Sciatic nerve (tissue), 2 donors: ENCODE measurements around the gene PXN. TPM values are rescaled to one million over a fixed set of nuclear protein-coding genes. Genes with fewer than 3 reads are reported as not detected.
"Not testable (repeated sequence)": the region's sequence is repeated elsewhere in the genome, so short reads cannot be mapped to it uniquely, and the experiment has no call there.

Experiments
- ATAC-seq: fragments of 200-7000 bp; cut with Tn5 transposase; one replicate; pipeline ENCODE4 v1.9.1; 2020; ENCODE audit warnings: mild to moderate bottlenecking, moderate library complexity
- DNase-seq: peaks from one replicate; pipeline ENCODE4 v3.0.0-alpha.2; 2020; ENCODE audit warnings: low spot score
- intact Hi-C: fragments of 100-400 bp; cut with DNase I; formaldehyde crosslinking; loops from one replicate; pipeline ENCODE4 v1.14.2; 2022
- total RNA-seq: library from RNA; stranded (reverse); fragmentation: NEBNext Ultra II Directional; extraction: Animal tissue kit (Norgen Biotek cat#: 25700); gene quantifications from one replicate; pipeline ENCODE4 v1.2.1, GENCODE V29; 2021
- donor health status: DM: no; HTN: no; CAD: no.
- donor health status: DM: no; HTN: no; CAD: no.

PXN gene
- total RNA-seq, 1 donor from 2014 or later = 183 TPM

GRCh38 chr12:120216742-120217605 lies 48.6 kb downstream of the PXN start:
- ATAC-seq (no peak), DNase-seq (no peak)
- intact Hi-C loops = no loop called here

DNA sequence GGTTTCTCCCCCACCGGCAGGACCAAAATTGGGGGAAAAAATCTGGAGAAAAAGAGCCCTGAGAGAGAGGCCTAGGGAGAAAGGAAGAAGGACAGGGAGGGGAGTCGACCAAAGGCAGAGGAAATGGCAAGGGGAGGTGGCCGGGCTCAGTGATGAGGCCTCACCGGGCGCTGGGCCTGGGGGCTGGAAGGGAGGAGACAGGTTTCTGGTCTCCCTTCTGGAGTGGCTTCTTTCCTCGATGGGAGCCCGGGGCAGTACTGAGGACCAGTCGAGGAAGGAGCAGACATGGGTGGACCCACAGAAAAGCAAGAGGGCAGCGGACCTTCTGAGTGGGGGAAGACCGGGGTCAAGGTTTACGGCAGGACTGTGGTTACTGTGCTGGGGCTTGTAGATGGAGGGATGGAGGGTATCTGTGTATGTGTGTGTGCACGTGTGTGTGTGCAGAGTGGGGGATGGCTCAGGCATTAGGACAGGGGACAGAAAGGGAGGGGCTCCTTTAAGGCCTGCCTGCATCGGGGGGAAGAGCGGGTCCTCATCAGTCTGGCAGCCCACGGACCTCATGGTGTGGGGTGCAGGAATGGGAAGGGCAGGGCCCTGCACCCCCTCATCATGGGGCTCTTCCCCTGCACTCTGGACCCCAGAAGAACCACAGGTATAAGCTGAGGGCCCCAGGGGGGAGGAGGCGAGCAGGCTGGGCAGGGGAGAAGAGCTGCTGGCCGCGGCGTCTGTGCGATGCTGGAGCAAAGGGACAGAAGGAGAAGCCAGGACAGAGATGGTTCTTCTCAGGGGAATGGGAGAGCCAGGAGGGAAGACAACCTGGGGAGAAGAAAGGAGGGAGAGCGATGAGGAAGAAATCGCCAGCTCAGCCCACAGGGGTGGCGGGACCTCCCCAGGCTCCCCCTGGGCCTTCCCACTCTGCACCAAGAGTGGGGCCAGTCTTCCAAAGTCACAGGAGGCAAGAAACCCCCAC lies 49.5 kb downstream of the PXN start:
- no peak for ATAC-seq
- DNase-seq = no peak
- intact Hi-C loops = no loop called here

DNA sequence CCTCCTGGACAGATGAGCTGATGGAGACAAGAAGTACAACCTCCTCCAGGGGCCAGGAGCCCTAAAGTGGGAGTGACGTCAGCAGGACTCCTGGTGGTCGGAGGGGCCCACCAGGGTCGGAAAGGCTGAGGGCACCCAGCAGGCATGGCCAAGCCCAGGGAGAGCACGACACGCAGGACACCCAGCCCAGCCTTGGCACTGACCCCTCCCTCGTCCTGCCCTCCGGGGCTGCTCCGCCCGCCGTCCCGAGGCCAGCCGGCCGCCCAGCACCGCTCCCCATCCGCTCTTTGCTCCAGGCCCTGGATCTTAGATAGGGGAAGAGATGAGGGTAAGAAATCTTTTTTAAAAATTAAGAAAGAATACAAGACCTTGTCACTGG lies 50.2 kb downstream of the PXN start:
- DNase-seq (no peak), ATAC-seq (no peak)
- intact Hi-C loops = no loop called here

GRCh38 chr12:120214626-120215356 lies 50.7 kb downstream of the PXN start:
- DNase-seq (no peak), ATAC-seq (no peak)
- intact Hi-C loops = no loop called here

DNA sequence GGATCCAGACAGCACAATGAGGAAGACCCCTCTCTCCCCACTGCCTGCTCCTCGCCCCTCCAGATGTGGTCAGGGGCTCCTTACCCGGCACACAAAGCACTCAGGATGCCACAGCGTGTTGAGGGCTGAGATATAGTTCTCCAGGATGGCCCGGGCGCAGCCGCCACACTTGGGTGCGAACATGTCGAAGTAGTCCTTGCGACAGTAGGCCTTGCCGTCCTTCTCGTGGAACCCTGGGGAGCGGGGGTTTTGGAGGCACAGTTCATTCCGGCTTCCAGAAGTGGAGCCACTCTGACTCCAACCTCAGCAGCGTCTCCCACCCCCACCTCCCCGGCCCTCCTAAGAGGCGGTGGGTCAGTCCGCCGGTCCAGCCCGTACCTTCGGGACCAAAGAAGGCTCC lies 51.8 kb downstream of the PXN start:
- DNase-seq = no peak

DNA sequence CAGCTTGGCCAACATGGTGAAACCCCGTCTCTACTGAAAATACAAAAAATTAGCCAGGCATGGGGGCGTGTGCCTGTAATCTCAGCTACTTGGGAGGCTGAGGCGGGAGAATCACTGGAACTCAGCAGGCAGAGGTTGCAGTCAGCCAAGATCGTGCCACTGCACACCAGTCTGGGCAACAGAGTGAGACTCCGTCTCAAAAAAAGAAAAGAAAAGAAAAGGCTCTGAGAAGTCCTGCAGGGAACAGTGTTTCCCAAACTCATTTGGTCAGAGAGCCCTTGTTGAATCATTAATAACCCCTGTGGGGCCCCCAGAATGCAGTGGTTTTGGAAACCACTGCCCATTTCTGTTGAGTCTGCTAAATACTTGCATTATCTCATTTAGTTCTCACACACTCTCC lies 52.3 kb downstream of the PXN start:
- DNase-seq, intact Hi-C loops, ATAC-seq: not testable (repeated sequence)

More for the DNA sequence above, 51.8 kb downstream of the PXN start:
- intact Hi-C loops = no loop called here
- ATAC-seq = no peak

DNA sequence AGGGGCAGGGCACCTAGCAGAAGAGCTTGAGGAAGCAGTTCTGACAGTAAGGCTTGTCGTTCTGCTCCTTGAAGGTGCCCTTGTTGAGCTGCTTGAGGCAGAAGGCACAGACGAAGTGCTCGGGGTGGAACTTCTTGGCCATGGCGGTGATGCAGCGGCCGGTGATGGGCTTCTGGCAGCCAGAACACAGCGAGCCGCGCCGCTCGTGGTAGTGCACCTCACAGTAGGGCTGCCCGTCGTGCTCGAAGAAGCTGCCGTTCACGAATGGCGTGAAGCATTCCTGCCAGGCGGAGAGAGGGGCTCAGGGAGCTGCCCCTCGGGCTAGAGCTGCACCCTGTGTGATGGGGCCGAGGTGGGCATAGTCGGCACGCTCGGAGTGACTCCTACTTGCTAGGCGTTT lies 53.2 kb downstream of the PXN start:
- DNase-seq = no peak
- intact Hi-C loops = no loop called here
- no peak for ATAC-seq

GRCh38 chr12:120211904-120212283 lies 53.6 kb downstream of the PXN start:
- intact Hi-C loops = no loop called here
- DNase-seq (no peak), ATAC-seq (no peak)

- ATAC-seq (no peak), DNase-seq (no peak)
- intact Hi-C loops = no loop called here
These were observed 54.2 kb downstream of the PXN start for GRCh38 chr12:120211243-120211903.

DNA sequence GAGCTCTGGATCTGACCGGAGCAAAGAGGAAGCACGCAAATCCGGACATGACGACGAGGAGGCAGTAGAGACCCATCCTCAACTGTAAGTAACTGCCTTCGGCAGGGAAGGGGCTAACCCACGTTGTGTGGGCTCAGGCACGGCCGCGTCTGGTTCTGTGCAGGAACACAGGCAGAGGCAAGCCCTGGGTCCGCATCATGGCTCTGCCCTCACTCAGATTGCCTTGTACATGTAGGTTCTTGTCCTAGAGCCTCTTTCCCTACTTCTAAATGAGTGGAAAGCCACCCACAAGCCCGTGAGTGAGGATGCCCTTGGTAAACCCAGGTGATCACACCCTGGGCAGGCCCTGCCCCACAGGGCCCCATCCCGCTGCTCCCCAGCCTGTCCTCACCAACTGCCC lies 55.7 kb downstream of the PXN start:
- DNase-seq (no peak), ATAC-seq (no peak)
- intact Hi-C loops = no loop called here

DNA sequence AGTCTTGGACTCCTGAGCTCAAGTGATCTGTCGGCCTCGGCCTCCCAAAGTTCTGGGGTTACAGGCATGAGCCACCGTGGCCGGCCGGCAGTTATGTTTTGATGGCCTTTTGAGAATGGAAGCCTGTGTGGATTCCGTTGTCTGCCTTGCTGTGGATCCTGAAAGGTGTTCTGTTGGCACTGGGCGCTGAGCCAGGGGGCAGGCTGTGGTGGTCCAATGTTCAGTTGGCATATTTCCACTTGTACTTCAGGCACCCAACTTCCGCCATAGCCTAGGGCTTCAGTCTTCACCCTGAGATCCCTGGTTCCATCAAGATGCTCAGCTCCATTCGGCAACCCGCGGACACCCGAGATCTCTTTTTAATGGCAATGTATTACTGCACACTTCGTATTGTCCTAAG lies 58.3 kb downstream of the PXN start:
- no peak for ATAC-seq
- intact Hi-C loops = no loop called here
- no peak for DNase-seq

- intact Hi-C loops, ATAC-seq, DNase-seq: not testable (repeated sequence)
These were observed 58.7 kb downstream of the PXN start for GRCh38 chr12:120206781-120207180.

DNA sequence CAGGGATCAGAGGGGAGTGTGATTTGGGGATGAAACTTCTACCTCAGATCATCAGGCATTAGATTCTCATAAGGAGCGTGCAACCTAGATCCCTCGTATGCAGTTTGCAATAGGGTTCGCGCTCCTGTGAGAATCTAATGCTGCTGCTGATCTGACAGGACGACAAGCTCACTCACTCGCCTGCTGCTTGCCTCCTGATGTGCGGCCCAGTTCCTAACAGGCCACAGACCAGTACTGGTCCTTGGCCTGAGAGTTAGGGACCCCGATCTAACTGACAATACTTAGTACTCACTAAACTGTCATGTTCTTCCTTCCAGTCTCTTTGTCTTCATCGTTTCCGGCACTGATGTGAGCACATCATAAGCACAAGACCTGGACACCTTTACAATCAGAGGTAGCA lies 59.3 kb downstream of the PXN start:
- no peak for DNase-seq
- ATAC-seq = no peak
- intact Hi-C loops = no loop called here

DNA sequence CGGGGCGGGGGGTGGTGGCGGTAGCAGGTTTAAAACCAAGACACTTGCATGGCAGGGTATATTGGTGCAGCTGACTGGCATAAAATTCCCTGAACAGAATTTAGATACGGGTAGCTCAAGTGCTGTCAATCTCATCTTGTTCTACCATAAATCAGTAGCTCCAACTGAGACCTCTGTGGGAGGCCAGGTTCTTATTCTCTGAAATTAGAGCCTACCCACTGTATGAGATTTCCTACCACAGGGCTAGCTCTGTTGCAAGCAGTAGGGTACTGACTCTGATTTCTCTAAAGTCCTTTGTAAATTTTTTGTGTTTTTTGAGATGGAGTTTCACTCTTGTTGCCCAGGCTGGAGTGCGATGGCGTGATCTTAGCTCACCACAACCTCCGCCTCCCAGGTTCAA lies 61.4 kb downstream of the PXN start:
- DNase-seq (no peak), ATAC-seq (no peak)
- intact Hi-C loops = no loop called here

DNA sequence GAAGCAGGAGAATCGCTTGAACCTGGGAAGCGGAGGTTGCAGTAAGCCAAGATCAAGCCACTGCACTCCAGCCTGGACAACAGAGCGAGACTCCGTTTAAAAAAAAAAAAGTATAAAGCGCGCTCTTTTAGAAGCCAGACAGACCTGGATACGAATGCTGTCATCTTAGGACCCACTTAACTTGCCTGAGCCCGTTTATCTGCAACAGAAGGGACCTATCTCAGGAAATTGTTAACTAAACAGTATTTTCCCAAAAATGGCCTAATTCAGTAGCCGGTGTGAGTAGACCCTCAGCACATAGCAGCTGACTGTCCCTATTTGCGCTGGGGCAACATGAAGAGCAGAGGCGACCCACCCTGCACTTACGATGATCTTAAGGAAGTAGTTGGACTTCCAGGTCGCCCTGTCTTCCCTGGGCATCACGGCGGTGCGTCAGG lies 65.1 kb downstream of the PXN start:
- intact Hi-C loops = no loop called here
- ATAC-seq (no peak), DNase-seq (no peak)

DNA sequence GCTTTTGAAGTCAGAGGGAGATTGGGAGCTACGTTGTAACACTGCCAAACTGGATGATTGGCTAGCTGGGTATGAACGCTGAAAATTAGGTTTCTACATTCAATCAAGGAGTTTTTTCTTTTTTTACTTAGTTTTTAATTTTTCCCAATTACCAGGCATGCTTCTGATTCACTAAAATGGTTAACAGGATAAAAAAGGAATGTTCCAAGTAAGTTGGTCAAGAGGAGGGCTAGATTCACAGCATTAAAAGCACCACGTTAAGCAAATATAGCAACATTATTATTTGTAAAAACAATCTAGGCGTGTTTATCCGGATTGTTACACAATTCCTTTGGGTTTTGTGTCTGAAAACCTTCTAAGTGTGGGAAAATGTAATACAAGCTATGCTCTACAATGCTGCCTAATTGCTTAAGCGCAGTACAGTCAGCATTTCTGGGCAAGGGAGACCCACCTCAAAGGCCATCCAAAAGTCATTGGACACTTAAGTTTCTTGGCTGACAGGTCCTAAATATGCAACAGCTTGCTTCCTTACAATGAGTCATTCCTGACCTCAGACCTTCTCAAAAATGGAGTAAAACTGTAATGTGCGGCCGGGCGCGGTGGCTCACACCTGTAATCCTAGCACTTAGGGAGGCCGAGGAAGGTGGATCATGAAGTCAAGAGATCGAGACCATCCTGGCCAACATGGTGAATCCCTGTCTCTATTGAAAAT lies 65.8 kb downstream of the PXN start:
- intact Hi-C loops = no loop called here
- ATAC-seq (peak; percentile 70), DNase-seq (no peak)

DNA sequence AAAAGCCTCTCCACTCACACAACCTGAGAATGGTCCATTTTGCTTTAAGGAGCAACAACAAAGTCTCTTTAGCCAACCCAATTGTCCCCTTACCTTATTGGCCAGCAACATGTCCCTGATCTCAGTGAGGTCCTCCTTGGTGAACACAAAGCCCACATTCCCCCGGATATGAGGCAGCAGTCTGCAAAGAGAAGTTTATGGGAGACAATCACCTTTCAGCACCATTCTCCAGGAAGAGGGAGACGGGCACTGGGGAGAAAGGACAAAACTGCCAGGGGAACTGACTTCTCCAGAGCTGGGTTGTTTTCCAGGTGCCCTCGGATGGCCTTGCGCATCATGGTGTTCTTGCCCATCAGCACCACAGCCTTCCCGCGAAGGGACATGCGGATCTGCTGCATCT lies 66.5 kb downstream of the PXN start:
- DNase-seq (no peak), ATAC-seq (no peak)
- intact Hi-C loops = no loop called here

- intact Hi-C loops = no loop called here
- no peak for DNase-seq
- ATAC-seq = no peak
These were observed 68.0 kb downstream of the PXN start for GRCh38 chr12:120197542-120197887.
